NCI-H510A (cell line): ENCODE data around the gene BBX.
"Not testable (repeated sequence)": the region's sequence is repeated elsewhere in the genome, so short reads cannot be mapped to it uniquely, and the experiment has no call there.

ENCODE experiments used
- DNase-seq: peaks from one replicate; lab custom pipeline; 2025; lab: John Stamatoyannopoulos, UW

Gene BBX

DNA sequence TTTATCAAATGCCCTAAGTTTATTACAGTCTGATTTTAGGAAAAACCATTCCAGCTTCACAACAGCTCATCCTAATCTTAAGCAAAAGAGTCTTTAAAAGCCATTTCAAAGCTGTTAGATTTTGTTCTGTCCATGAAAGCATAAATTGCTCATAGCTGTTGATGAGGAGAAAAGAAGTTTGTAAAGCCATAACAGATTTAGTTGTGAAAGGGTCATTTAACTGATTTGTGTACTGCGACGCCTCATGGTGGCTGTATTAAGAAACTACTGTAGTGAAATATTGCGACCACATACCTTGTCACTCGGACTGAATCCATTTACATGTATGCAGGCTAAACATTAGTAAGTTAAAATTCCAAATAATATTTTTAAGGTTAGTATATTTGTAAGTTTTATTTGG is 20.9 kb downstream of the BBX start:
- no peak for DNase-seq

DNA sequence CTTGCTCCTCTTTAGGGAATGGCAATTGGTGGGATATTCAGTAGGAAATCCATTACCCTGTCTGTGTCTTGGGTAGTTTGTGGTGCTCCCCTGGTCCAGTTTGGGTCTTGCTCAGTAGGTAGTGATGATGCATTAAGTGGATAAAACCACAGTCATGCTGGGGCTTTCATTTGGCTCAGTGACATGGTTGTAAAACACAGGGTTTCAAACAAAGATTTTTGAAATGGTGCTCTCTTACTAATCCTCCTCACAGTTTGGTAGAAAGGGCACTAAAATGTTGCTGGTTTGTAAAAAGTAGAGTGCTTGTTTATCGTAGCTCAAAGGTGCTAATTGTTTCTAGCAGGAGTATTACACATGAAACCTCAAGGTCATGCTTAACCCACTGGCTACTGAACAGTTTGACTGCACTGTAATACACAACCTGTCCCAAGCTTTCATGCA is 22.9 kb downstream of the BBX start:
- DNase-seq = no peak

DNA sequence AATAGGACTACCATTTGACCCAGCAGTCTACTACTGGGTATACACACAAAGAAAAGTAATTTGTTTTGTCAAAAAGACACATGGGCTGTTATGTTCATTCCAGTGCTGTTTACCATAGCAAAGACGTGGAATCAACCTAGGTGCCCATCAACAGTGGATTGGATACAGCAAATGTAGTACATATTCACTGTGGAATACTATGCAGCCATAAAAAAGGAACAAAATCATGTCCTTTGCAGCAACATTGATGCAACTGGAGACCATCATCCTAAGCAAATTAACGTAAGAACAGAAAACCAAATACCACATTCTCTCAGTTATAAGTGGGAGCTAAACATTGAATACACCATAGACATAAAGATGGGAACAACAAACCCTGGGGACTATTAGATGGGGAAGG is 25.8 kb downstream of the BBX start:
- DNase-seq = no peak

GRCh38 chr3:107555359-107555758 is 32.6 kb downstream of the BBX start:
- no peak for DNase-seq

DNA sequence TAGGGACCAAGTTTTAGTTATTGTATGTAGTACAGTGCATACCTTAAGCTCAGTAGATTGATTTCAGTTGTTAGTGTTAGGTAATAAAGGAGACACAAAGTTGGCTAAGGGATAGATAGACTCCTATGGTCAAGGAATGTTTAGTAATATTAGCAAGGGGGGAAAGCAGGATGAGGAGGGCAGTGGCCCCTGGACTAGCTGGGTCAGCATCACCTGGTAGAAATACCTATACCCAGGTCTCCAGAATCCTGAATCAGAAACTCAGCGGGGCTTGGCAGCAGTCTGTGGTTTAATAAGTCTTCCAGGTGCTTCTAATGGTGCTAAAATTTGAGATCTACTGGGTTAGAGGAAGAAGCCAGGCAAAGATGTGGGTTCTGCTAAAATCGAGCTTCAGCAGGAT is 35.0 kb downstream of the BBX start:
- DNase-seq = no peak

GRCh38 chr3:107560166-107560565 is 37.4 kb downstream of the BBX start:
- DNase-seq = no peak

DNA sequence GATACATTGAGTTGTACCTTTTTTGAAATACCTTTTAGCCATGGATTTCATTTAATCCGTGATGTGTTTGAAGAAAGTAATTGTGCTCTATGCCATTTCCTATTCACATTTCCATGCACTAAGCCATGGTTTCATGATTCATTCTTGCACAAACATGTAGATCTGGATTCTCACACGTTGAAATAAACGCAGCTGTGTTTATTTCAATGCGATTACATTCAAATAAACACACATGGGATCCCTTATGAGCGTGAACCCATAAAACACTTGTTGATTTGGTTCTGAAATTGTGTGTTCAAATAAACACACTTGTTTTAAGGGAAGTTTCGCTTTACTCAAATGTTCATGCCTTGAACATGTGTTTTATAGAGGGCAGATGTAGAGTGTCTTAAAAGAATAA is 39.2 kb downstream of the BBX start:
- no peak for DNase-seq

GRCh38 chr3:107562969-107563529 is 40.3 kb downstream of the BBX start:
- DNase-seq = no peak

- not testable (repeated sequence) for DNase-seq
Observed at GRCh38 chr3:107565244-107565643, 42.5 kb downstream of the BBX start.

GRCh38 chr3:107571089-107571488 is 48.3 kb downstream of the BBX start:
- not testable (repeated sequence) for DNase-seq

GRCh38 chr3:107571492-107571891 is 48.7 kb downstream of the BBX start:
- not testable (repeated sequence) for DNase-seq

DNA sequence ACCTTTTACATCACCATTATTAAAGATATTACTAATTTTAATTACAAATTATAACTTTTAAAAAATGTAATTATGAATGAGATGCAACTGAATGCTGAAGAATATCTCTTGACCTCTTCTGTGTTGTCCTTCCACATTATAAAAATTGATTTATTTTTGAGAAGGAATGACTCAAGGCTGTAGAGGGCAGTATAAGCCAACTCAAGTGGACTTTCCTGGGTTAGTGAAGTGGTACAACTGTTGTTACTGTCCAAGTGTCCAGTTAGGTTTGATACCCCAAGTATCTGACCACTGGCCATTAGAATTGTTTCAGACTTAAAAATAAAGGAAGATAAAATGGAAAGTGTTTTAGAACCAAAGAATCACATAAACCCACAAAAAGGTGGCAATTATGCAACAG is 51.9 kb downstream of the BBX start:
- DNase-seq = no peak

- DNase-seq = no peak
Observed at GRCh38 chr3:107578091-107578490, 55.3 kb downstream of the BBX start.

GRCh38 chr3:107578523-107578922 is 55.8 kb downstream of the BBX start:
- DNase-seq = no peak

GRCh38 chr3:107579371-107579770 is 56.6 kb downstream of the BBX start:
- no peak for DNase-seq

DNA sequence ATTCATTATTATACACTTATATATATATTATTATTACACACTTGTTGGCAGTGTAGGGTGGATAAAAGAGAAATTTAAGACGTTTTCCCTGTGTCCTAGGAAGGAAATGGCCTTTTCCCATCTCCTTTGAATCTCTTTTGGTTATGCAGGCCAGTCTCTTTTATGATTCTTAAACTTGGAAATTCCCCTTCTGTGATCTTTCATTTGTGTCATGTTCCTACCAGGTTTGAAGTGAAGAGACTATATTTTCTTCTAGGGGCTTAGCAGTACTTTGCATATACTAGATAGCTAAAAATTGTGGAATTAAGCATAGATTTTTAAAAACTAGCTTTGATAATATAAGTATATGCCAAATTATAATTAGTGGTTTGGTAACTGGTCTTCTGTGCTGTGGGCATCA is 58.5 kb downstream of the BBX start:
- DNase-seq = no peak

DNA sequence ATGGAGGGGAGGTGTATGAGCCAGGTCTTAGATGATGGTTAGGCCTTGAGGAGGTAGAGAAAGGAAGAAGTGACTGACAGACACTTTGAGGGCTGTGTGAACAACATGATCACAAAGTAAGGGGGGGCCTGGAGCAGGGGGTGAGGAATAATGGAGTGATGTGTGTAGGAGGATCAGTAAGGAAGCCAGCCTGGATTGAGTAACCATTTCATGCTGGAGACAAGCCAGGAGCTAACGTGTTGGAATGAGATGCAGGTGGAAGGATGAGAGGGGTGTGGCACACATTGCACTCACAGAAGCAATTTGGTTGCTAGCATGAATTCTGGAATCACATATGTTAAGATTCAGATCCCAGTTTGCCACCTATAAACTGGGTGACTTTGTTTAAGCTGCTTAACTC is 65.5 kb downstream of the BBX start:
- no peak for DNase-seq

DNA sequence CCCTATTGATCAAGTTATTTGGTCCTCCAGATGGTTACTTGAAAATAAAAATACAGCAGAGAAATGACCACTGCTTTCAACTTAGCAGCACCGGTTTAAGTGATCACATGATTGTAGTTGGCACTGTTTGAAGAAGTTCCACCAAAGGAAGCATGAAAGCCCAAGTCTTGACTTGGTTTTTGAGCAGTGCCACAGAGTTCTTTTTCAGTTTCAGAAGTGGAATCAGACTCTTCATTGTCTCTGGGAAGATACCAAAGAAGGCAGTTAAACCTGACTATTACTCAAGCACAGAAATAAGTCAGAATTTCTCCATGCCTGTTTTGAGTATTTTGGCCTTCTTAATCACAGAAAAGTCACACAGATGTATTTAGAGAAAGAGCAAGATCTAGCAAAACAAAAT is 66.7 kb downstream of the BBX start:
- no peak for DNase-seq

- DNase-seq = no peak
Observed at GRCh38 chr3:107590786-107591185, 68.0 kb downstream of the BBX start.

GRCh38 chr3:107592073-107592472 is 69.3 kb downstream of the BBX start:
- no peak for DNase-seq

GRCh38 chr3:107594870-107595269 is 72.1 kb downstream of the BBX start:
- DNase-seq = no peak

DNA sequence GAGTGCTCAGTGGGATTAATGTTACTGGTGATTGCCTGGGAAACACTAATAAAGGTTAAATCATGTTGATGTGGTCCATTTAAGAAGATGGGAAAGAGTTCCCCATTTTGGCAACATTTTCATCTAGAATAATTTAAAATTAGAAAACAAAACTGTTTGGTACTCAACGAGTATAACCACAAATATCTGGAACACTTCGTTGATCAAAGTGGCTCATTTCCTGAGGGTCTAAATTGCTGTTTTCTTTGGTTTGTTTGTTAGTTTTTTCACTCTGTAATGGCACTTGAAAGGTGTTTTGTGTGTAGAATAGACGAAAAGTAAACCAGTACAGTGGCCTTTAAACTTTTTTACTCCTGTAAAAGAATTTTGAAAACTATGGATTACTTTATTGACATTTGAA is 73.9 kb downstream of the BBX start:
- DNase-seq = no peak

DNA sequence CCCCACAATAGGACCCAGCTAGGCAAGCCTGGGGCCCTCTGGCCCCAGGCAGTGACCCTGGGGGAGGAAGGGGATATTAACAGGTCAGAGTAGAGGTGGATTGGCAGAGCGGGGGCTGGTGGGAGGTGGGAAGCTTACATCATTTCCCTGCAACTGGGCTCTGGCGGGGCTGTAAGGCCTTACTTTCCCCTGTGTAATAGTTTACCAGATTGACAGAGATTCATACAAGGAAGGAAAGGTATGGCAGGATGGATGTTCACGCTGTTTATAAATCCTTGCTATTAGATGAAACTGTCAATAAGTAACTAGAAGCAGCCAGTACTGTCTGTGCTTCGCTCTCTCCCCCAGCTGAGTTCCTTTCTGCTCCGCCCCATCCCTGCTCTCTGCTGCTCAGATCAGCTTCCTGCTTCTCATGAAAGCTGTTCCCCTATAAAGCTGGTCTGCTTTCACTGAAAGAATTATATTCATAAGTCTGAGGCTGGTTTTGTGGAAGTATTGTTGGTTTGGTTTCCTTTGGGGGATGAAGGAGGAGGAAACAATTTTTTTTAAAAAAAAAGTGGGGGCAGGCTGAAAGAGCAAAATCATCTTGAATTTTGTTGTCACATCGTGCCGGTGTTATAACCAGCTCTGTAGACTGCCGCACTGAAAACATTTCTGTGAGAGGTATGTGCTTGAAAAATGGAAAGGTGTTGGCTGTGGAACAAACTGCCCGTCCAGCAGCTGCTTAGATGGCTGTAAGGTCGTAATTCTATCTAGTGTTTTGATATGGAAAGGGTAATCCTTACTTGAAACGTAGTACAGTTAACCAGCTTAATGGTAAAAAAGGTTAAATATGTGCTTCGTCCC is 76.4 kb downstream of the BBX start:
- DNase-seq = no peak

- no peak for DNase-seq
Observed at GRCh38 chr3:107599772-107600145, 77.0 kb downstream of the BBX start.
